GM18499 (cell line): Measurements from ENCODE around the gene SSRP1.
"Not testable (repeated sequence)": the region's sequence is repeated elsewhere in the genome, so short reads cannot be mapped to it uniquely, and the experiment has no call there.

Experiments used
- ATAC-seq: cut with Tn5 transposase; IDR thresholded peaks from one replicate; pipeline ENCODE4 v1.9.1; 2021; ENCODE audit warnings: moderate number of reproducible peaks; ENCODE audit not compliant: insufficient read depth, unreplicated experiment

Gene SSRP1

GRCh38 chr11:57341250-57341808 is 5.6 kb upstream of the SSRP1 start:
- no peak for ATAC-seq

- ATAC-seq: no peak
These were observed 4.4 kb upstream of the SSRP1 start for GRCh38 chr11:57340039-57340615.

DNA sequence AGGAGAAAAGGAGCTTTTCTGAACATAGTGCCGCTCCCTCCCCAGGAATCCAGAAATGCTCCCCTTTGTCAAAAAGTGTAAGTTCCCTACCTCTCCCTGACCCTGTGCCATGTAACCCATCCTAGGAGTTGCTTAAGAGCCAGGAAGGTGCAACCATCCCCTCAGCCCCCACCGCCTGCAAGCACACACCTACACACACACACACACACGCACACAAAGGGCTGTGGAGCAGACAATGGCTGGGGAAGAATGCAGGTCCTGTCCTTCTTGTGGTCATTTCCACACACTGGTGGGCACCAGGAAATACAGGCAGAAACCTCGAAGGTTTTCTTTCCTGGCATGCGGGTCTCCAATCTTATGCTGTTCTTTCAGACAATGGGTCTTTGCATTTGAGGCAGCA is 3.6 kb upstream of the SSRP1 start:
- ATAC-seq: no peak

DNA sequence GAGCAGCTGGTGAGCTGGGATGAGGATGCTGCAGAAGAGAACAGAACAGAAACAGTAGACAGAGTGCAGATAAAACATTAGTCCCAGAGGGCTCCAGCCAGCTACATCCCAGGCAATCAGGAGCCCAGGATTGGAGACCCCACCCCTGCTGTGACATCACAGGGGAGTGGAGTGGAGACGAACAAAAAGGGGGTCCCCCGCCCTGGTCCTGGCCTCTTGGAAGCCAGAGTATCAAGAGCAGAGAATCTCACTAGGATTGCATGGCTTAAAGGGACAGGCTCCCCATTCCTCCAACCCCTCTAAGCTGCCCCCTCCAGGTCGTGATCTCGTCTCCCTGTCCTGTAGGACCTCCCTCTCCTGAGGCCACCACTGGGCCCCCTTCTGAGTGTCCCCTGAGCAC is 2.5 kb upstream of the SSRP1 start, which contains the start of gene P2RX3:
Gene P2RX3 (plus strand): TSS at position 211 of the 400 bp plus-strand sequence. CDS start 199 bp downstream, outside the sequence.
- ATAC-seq: no peak

GRCh38 chr11:57336856-57337255 is 1.2 kb upstream of the SSRP1 start:
- ATAC-seq: not testable (repeated sequence)

DNA sequence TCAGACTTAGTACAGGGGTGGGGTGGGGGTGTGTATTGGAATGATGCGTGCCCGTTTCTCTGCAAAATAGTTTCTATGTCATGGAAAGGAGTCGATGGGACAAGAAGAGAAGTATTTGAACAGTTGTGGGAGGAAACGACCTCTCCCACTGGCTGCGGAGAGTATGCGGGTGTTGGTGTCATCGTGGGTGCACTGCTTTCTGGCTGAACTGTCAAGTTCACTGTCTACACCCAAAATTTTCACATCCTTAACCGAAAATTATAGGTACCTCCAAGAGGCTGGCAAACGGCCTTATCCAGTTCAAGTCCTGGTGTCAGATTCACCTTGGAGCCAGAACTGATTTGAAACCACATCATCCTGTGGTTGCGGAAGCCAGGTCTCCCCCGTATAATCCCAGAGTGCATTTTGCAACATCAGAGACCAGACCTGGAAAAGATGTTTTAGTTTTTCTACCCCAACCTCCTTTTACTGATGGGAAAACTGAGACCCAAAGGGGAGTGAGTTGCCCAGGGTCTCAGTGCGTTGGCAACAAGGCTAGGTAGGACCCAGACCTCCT is 497 bp upstream of the SSRP1 start:
- peak; percentile 3 for ATAC-seq

DNA sequence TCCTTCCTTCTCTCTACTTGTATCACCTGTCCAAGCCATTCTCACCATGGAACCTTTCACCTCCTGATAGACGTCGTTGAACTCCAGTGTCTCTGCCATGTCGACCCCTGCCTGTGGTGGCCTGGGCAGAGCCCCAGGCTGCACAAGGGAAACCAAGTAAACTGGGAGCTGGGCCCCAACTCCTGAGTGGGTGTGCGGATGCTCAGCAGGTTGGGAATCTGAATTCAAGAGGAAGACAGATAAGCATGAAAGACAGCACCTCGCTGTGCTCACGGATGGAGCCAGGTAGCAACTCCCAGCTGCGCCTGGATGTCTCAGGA is 709 bp downstream of the SSRP1 start:
- no peak for ATAC-seq

DNA sequence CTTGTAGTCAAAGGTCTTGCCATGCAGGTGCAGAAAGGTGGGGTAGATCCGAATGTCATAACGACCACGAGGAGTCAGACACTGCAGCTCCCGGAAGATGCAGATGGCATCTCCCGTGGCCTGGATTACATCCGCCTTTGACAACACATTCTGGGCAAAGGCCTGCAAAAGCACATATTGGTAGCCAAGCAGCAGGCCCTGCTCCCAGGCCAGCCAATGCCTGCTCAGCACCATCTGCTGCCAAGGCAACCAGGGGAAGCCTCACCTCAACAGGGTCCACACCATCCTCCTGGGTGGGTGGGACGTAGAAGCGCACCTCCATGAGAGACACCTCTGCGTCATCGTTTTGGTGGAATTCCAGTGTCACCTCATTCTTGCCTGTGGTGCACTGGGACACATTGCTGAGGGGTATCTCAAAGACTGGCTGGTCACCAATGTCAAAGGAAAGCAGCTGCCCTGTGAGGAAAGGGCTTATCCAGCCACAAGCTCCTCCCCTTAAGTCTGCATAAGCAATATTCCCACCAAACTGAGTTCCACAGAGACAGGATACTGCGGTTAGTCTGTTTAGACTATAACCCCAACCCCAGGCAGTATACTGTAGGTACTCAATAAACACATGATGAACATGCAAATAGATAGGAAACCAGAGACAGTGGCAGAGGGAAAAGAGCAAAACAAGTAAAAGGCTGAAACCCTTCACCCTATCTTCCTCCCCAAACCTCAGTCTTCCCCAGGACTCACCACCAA is 2.8 kb downstream of the SSRP1 start:
- no peak for ATAC-seq

DNA sequence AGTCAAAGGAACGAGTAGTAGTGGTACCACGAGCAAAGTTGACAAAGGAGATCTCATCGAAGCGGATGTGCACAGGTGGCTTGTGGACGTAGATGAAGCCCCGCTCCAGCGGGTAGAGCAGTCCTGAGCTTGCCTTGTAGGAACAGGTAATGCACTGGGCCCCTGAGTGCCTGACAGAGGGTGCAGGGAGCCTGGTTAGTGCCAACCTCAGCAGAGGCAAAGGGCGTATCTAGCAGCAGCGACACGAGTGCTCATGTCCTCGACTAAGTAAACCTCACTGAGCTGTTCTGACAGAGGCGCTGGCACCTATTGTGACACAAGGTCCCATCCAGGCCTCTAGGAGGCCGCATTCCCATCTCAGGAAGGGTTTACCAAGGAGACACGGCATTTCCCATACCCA is 4.0 kb downstream of the SSRP1 start:
- no peak for ATAC-seq

DNA sequence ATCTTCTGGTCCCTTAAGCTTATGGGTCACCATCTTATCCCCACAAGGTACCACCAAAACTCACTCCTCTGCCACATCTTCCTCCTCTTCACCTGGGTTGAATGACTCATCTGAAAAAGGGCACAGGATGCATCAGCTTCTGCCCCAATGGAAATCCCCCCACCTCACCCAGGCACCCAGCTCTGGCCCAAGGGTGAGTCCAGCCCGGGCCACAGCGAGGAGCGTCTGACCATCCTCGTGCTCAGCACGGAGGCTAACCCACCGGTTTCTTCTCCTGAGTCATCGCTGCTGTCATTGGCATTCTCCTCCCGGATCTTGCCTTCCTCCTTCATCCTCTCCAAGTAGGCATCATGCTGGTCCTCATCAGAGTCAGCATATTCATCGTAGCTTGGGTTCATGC is 5.7 kb downstream of the SSRP1 start:
- no peak for ATAC-seq

- ATAC-seq: no peak
These were observed 8.0 kb downstream of the SSRP1 start for GRCh38 chr11:57327721-57328120.

GRCh38 chr11:57325735-57326048 is 10.0 kb downstream of the SSRP1 start:
- ATAC-seq: no peak

- peak; percentile 81 for ATAC-seq
These were observed 10.6 kb downstream of the SSRP1 start, which contains the start of gene TNKS1BP1 for GRCh38 chr11:57324886-57325734. Gene TNKS1BP1, minus strand, starts transcription at chr11:57324952. Its CDS starts 3,067 bp downstream, at chr11:57321885.

DNA sequence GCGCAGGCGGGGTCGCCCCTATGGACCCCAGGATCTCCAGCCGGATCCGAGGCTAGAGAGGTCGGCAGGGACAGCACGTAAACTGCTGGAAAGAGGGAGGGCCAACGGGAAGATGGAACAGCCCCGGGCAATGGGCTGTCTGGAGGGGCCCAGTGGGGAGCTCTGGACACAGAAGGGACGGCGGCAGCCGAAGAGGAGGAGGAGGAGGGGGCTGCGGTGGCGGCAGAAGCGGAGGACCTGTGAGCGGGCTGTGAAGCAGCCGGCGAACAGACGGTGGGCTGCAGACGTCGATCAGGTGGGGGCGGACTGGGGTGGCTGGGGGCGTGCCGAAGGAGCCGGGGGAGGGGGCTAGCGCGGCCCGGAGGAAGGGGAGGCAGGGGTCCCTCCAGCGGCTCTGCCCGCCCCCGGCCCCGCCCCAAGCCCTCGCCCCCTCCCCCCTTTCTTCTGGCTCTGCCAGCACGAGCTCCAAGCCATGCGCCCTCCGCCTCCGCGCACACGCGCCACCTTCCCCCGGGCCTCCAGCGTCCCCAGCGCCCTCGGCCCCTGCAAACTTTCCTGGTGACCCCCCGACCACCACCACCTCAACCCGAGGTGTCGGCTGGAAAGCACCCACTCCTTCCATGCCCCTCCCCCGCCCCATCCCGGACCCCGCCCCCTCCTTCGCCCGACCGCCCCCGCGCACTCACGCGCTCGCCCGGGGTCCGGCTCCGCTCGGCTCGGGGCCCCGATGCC is 11.4 kb downstream of the SSRP1 start:
- no peak for ATAC-seq

DNA sequence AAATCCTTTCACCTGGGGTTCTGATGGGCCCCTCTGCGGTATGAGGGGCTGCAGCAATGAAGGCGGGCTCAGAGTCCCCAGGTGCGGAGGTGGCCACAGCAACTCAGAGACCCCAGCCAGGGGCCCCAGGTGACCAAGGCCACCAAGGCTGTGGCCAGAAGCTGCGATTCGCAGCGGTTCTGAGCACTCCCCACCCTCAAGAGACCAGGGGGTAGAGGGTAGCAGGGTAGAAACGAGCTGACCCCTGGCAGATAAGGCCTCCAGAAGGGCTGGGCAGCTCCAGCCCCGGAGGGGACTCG is 11.9 kb downstream of the SSRP1 start:
- ATAC-seq: no peak

DNA sequence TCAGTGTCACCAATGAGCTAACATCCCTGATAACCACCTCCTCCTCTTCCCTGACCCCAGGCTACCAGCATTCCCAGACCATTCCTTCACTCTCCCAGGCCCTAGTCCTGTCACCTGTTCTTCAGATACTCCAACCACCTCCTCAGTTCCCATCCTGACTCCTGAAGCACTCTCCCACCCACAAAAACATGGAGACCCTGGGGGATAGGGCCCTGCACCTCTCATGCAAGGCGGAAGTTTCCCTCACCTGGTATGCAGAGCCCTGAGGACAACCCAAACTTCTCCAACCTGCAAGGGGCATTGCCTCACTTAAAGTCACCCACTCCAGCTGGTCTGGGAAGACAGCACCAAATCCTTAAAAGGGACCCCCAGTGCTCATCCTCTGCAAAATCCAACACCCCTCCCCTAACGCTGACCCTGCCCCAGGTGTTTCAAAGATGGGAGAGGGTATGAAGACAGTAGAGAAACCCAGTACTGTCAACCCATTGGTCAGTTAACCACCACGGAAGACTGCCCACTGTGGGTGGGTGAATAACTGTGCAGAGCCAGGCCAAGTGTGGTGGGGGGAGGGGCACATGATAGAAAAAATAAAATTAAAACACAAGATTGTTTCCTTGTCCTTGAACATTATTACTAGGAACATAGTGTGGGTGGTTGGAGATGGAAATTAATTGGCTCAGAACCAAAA is 12.4 kb downstream of the SSRP1 start:
- ATAC-seq: no peak

GRCh38 chr11:57322256-57323166 is 13.2 kb downstream of the SSRP1 start:
- ATAC-seq: no peak

GRCh38 chr11:57321388-57322255 is 14.1 kb downstream of the SSRP1 start:
- ATAC-seq: no peak
